ENCODE data around the gene CXCR4.

CXCR4 gene

DNA sequence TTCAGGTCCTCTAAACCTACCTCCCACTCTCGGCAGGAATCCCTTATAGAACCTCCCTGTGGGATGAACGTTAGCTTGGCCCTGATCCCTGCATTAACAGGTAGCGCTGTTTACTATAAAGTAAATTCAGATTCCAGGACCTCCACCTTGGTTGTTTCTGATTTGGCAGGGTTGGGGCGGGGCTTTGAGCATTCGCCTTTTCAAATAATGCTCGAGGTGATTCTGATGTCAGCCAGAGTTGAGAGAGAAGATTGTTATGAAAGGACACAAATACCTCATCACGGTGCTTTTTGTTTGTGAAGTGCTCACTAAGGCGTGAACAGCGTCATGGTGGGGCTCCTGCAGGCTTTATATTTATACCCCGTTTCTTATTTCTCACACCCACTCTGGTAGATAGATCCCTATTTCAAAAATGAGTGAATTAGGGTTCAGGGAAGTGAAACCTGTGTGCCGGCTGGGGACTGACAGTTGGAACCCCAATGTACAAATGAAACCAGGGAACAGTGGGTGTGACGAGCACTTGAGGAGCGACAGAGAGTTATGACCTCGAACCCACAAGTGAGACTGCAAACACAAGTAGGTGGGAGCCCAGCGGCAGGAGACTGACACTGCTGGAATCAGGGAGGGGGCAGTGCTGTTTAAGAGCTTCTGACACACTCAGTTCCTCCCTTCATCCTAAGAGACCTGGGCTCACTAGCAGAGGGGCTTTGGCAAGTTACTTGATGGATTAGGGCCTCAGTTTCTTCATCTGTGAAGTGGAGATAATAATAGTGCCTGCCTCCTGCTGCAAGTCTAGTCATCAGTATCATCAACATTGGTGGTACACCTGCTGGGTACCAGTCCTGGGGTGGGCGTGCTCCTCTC is 14.2 kb upstream of the CXCR4 start:
- DNase-seq (ENCODE audit: low spot score), result no peak

DNA sequence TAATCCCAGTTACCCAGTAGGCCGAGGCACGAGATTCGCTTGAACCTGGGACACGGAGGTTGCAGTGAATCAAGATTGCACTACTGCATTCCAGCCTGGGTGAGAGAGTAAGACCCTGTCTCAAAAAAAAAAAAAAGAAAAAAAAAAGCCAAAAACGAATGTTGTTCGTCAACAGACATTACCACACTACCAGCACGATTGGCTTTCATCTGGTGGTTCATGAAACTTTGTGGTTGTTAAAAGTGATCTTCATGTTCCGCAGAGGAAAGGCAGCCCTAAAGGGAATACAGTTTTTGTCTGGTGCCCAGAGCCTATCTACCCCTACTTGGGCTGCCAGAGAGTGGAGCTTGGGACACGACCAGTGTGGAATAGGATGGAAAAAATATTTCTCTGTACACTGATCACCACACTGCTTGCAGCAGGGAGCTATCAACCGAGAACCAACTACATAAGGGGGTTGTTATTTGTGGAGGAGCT is 13.6 kb upstream of the CXCR4 start:
- no peak for DNase-seq (ENCODE audit: low spot score)

DNA sequence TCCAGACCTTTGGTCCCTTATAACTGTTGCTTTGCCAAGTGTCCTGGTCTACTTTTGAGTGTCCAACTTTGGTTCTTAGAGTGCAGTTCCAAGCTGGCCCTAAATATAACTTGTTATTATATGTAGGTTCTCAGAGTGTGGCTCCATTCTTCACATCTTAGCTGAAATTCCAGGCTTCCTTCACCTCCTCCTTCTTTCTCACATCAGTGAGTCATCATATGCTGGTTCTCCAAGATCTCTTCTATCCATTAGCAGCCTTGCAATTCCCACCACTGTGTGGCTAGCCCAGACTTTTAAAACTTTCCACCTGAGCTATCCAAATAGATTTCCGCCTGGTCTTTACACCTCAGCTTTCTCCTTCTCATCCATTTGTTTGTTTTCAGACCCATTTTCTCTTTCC is 12.6 kb upstream of the CXCR4 start:
- DNase-seq (ENCODE audit: low spot score), result no peak

DNA sequence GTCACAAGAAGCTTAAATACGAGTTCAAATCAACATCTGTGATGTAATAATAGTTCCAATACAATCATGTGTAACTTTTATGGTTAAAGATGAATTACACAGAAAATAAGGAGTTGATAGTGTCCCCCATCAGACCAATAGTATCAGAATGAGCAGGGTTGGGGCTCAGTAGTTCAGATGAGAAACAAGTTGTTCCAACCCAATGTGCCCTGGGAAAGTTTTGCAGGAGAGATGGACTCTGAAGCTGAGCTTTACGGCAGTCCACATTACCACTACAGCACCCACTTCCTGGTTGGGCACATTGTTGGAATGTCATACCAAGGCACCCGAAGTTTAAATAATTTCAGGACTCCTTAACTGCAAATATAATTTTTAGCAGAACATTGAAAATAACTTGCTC is 12.1 kb upstream of the CXCR4 start:
- no peak for DNase-seq (ENCODE audit: low spot score)

DNA sequence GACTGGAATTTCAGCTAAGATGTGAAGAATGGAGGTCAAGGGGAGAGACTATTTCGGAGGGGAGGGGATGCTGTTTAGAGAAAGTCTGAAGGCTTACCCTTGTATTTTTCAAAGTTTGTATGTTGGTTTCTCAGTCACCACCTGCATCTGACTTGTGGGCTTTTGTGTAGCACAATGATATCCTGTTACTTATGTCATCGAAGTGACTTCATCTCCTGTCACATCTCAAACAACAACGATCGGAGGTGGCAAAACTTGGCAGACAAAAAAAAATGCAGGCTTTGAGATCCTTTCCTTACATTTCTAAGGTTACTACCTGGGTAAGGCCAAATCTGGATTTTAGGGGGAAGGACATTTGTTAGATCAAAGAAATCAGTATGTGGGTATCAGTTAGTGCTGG is 11.7 kb upstream of the CXCR4 start:
- DNase-seq (ENCODE audit: low spot score), result no peak

DNA sequence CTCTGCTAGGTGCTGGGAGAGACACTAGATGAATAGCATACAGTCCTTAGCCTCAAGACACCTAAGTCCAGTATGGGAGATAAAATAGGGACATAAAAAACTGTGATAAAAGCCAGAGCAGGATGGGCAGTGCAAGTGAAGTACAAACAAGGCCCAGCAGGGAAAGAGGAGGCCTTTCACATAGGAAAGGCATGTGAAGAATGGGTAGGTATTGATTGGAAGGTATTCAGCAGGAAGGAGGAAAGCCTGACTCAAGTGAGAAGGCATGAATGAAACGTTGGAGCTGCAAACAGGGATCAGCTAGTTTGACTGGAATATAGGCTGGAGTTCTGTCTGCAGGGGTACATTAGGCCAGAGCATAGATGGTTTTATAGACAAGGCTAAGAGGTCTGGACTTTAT is 11.0 kb upstream of the CXCR4 start:
- DNase-seq (ENCODE audit: low spot score), result peak; percentile 33

DNA sequence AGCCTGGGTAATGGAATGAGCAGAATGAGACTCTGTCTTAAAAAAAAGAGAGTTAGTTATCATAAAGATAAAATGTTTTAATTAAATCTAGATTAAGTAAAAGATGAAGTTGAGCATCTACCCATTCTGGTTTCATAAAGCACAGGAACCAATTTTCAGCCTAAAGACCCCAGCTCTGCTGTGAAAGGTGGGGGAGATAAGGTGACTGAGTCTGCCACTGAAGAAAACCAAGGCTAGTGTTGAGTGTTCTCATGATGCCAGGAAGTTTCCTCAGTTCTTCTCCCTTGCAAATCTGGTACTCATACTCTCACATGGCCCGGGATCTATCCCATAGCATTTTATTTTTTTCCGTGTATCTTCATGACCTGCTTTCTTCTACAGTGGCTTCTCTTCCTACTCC is 10.4 kb upstream of the CXCR4 start:
- no peak for DNase-seq (ENCODE audit: low spot score)

DNA sequence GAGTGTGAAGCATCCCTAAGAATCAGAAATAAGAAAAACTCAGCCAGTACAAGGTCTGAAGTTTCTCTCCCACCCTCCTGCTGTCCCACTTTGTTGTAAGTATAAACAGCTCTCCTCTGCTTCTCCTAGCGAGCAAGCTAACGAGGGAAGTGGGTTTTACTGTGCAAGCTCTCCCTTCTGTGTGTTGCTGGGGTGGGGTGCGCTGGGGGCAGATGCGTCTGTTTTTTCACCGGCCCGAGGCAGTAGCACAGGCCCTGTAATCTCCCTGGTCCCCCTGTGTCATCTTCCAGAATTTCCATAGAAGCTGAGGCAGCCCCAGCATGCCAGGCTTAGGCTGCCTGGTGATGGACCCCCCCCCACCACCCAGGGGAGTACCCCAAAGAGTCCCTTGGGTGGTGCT is 9.4 kb upstream of the CXCR4 start:
- no peak for DNase-seq (ENCODE audit: low spot score)

DNA sequence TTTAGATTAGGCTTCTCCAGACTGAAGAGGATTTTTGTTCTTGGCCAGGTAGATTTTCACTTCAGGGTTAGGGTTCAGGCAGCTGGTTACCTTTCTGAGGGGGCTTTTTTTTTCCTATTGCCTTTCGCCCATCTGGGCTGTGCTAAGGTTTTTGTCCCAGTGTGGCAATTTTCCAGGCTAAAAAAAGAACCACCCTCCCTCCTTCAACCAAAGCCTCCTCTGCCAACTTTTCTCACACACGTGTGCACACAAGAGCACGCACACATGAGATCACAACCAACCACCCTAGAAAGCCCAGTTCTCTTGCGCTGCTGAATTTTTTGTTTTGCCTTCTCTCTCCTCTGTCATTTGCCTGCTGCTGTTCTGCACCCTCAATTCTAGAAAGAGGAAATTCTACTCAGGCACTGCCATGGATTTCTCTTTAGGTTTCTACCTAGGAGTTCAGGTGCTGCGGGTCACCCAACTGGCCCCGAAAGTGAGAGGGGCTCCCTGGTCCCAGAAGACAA is 8.5 kb upstream of the CXCR4 start:
- no peak for DNase-seq (ENCODE audit: low spot score)

DNA sequence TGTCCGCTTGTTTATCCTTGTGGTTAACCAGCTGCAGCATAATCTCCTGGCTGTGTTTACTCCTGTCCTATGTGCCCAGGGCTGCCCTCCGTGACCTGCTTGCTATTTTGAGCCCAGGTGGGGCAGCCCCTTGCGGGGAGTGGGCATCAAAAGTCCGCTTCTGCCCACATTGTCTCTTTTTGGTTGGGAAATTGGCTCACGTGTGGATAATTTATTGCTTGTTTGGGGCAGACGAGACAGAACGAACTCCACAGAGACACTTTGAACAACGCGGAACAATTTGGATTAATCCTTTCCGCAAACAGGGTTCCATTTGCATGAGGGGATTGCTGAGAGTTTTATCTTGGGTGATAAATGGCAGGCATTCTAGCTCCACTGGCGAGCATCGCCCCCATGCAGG is 8.1 kb upstream of the CXCR4 start:
- no peak for DNase-seq (ENCODE audit: low spot score)

DNA sequence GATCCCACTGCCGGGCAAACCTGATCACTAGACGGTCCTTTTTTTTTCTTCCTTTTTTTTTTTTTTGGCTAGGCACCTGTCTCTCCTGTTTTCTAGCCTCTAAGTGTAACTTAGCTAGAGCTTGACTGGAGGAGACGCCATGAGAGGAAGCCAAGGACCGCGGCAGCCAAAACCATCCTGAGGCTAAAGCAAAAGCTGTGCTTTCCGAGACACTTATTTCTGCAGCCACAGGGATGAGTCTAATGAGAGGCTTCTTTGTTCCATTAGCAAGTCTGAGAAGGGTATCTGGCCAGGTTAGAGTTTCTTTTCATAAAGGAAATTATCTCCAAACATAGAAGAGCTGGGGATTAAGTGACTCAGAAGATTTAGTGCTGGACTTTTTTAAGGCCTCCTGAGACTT is 7.3 kb upstream of the CXCR4 start:
- DNase-seq (ENCODE audit: low spot score), result no peak

DNA sequence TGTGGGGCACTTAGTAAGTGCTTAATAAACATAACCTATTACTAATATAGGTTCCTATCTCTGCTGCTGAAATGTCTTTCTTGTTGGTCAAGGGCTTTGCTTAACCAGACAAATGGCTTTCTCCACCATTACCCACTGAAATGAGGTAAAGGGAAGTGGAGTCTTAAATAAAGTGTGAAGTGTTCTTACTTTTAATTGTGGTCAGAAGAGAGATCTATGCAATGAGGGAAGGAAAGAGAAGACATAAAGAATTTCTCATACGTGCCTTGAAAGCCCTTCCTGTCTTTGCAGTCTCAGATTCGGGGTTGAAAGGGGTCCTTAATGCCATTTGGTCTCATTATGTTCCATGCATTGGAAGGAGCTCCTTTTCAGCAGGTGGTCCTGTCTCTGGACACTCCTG is 6.9 kb upstream of the CXCR4 start:
- no peak for DNase-seq (ENCODE audit: low spot score)

DNA sequence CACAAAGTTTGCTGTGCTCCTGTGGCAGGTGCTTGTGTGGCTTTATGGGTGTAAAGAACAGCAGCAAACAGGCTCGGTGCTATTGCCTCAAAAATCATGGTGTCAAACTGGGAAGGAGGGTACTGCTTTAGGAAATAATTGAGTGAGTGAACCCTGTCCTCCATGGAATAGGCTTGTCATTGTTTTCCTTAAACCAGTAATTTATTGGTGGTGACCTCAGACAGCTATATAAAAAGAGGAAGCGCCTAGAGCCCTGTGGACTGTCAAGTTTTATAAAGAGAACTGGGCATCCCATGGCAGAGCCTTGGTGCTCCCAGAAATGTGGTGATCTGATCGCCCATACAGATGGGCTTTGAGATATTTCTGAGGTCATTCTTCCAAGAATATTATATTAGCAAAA is 4.7 kb upstream of the CXCR4 start:
- no peak for DNase-seq (ENCODE audit: low spot score)

DNA sequence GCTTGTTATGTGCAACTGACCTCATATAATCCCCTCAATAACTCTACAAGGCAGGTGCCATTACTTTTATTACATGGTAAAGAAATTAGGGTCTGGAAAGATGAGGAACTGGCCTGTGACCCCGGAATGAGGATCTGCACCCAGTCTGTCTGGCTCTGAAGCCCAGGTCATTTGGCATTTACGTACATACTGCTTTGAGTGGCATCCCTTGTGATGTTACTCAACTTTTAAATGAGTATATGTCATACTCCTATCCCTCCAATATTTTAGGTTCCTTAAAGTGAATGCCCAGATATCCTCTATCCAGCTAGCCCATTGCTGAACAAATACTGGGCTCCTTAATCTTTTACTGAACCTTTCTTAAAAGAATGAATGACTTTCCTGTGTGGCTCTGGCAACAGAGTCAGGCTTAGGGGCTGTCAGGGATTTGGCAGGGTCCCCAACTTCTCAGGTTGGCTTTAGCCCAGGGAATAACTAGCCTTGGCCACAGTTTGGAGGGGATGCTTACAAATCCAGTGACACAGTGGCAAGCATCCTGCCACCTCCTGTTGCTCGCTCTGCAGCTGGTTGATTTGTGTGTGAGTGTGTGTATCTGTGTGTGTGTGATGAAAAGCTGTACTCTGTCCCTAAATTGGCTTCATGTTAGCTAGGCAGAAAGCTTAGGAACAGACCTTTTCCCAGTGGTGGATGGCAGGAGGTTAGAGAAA is 3.4 kb upstream of the CXCR4 start:
- no peak for DNase-seq (ENCODE audit: low spot score)

DNA sequence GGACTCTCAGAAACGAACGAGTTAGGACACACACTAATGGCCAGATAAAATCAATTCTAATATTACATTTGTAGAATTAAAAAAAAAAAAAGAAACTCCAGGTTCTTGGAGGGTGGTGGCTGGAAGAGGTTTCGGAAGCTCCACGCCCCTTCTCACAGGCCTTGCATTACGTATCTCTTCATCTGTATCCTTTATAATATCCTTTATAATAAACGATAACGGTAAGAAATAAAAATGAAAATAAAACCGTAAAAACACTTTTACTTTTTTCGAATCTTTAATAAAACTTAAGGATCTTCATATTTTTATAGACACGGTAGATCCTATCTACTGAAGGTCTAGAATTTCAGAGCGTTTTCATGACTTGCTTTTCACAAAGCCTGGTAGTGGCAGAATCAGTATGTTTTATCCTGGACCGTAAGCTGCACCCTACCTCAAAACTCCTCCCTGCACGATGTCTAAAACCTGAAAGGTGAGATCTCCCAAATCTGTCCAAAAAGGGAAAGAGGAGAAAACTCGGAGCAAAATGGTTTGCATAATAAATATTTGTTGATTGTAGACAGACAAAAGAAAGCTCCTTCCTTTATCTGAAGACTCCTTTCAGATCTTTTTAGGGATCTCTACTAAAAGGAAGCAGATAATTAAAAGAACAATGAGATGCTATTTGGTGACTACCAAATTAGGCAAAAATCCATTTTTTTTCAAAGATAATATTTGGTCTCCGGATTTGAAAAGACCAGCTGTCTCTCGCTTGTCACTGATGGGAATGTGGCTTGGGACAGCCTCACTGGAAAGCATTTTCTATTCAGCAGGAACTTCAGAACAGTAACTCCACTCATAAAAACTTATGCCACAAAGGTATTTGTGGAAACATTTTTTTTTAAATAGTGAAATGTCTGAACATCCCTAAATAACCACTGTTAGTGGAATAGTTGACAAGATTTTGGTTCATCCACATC is 2.0 kb upstream of the CXCR4 start:
- no peak for DNase-seq (ENCODE audit: low spot score)

DNA sequence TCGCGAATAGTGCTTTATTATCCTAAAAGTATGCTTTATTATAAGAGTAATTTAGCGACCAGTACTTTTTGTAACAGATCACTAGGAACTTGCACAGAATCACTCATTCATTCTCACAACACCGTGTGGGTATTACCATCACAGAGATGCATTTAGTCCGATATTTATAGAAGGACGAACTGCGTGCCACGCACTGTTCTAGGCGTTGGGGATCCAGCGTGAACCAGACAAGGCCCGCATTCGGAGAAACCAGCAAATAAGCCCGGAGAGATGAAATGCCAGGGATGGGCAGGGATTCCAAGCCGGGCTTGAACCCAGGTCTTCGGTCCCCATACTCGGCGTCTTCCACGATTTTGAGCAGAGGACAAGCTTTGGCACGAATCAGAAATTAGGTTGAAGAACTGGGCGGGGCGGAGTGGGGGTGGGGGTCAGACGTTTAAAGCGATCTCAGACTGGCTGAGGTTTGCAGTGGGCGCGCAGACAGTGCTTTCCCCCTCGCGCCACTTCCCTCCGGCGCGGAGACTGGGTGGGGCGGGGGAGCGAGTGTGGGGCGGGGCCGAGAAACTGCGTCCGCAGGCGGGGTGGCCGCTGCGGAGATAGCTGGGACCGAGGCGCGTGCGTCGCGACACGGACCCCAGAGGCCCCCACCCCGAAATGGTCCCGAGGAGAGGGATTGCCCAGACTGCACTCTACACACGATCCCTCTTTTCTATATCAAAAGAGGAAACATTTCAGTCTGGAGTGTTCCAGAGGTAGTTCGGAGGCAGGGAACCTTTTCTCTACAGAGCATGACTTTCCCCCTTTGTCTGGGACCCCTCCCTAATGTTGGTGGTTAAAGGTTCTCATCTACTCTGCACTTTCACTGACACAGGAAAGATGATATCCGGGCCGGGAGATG is 1.1 kb upstream of the CXCR4 start:
- peak; percentile 53 for DNase-seq (ENCODE audit: low spot score)

DNA sequence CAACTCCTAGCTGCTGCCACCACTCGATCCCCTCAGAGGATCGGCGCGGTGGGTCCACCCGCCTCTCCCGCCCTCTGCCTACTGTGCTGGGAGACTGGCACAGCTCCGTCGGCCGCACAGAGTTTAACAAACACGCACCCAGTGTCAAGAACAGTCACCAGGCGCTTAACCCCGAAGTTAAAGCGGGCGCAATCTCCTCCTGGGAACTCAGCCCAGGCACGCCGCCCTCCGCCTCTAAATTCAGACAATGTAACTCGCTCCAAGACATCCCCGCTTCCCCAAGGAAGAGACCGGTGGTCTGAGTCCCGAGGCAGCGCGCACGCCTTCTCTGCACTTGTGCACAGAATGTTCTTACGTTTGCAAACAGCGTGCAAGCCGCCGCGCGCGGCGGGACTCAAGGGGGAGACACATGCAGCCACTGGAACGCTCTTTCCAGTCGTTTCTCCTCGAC is 533 bp downstream of the CXCR4 start:
- DNase-seq (ENCODE audit: low spot score), result no peak

DNA sequence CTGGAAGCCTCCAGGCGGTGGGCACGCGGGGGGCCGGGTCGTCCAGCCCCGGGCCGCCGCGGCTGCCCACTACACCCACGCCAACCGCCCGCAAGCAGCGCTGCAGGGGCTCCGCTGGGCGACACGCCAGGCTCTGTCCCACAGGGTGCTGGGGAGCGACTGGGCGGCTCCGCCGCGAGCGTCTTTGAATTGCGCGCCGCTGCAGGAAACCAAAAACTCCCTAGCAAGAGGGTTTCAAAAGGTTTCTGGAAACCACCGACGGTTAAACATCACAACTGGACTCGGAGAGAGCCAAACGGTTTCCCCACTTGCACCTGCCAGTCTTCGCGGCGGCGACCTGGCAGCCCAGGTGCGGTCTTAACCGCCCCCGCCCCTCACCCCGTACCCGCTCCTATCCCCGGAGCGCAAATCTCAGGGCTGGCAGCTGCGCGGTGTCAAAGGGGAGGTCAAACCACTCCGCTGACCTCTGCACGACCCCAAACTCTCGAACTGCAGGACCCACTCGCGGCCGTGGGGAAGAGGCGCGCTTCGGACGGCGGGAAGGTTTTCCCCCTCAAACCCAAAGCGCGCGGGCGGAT is 1.0 kb downstream of the CXCR4 start:
- no peak for DNase-seq (ENCODE audit: low spot score)

DNA sequence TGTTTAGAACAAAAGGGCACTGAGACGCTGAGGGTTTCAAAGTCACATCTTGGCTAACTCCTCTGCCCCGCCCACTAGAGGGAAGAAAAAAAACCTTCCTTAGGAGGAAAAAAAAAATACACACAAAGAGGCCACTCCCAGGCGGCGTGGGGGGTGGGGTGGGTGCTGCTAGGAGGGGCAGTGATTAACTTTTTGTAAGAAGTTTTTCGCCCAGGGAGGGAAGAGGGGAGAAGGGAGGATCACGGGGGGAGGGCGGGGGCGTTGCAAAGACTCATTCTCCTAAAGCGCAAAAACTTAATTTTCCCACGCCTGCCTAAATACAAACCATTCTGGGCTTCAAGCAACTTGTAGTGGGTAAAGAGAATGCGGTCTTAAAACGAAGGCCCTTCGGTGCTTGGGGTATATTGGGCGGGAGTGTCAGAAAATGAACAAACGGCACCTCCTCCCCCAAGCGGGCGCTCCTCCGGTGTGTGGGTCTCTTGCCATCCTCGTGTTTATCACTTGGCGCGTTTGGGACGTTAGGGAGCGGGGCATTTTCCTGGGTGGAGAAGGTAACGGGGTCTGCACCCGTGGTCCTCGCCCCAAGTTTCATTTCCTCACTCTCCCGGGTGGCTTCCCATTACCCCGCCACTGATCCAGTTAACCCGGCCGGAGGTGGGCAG is 1.7 kb downstream of the CXCR4 start:
- DNase-seq (ENCODE audit: low spot score), result peak; percentile 44

DNA sequence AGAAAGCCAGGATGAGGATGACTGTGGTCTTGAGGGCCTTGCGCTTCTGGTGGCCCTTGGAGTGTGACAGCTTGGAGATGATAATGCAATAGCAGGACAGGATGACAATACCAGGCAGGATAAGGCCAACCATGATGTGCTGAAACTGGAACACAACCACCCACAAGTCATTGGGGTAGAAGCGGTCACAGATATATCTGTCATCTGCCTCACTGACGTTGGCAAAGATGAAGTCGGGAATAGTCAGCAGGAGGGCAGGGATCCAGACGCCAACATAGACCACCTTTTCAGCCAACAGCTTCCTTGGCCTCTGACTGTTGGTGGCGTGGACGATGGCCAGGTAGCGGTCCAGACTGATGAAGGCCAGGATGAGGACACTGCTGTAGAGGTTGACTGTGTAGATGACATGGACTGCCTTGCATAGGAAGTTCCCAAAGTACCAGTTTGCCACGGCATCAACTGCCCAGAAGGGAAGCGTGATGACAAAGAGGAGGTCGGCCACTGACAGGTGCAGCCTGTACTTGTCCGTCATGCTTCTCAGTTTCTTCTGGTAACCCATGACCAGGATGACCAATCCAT is 2.7 kb downstream of the CXCR4 start:
- no peak for DNase-seq (ENCODE audit: low spot score)
